NCI-H1436 treated with DMSO at 0.1 percent for 48 hours (cell line): Measurements from ENCODE around the gene RICTOR.
"Not testable (repeated sequence)": the region's sequence is repeated elsewhere in the genome, so short reads cannot be mapped to it uniquely, and the experiment has no call there.

Experiments
- DNase-seq: peaks from one replicate; lab custom pipeline; 2025; lab: John Stamatoyannopoulos, UW

The RICTOR gene

DNA sequence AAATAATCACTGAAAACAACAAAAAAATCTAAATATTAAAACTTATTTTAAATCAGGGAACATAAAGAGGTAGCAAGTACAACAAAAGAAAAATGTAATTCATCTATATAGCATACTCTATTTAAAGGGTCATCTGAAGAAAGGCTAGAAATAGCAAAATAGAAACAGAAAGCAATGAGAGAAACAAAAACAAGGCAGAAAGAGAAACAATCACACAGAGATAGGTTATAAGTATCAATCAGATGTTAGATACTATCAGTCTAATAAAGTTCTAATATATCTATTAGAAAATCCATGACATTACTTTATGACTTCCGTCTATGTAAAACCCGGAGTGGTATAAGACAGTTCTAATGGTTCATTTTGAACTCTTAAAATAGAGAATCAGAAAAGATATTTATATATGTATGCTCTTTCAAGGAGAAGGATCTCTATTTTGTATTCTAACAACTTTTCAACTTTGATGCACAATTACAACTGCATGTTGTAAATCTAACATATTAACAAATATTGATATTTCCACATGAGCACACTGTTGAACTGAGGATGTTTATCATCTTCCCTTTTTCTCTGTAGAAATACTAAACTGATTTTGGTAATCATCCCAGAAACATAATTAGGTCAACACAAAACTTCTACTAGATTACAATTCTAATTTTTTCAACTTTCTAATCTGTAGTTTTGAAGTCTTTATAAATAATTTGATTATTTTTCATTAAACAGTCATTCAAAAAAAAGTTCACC, 15.8 kb downstream of the RICTOR start:
- DNase-seq: no peak

- DNase-seq: no peak
These were observed 16.5 kb downstream of the RICTOR start for GRCh38 chr5:39057734-39058133.

DNA sequence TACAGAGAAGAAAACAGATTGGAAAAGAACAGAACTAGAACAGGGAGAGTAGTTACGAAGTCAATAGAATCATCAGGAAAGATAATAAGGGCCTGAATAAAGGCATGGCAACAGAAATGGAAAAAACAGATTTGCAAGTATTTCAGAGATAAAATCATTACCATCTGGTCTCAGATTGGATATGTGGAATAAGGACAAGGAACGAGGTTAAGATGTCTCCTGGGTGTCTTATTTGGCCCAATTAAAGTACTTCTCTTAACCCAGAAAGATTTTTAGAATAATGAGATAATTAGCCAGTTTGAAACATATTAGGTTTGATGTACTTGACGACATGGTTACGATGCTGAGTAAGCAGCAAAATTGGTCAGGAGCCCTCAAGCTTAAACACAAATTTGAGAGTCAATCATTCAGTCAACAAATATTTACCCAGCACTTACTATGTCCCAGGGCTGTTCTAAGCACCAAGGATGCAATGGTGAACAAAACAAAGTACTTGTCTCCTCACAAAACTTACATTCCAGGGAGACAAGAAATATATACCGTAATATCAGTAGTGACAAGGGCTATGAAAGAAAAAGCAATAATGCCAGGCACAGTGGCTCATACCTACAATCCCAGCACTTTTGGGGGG, 18.3 kb downstream of the RICTOR start:
- peak; percentile 14 for DNase-seq

GRCh38 chr5:39055027-39055767, 19.0 kb downstream of the RICTOR start:
- no peak for DNase-seq

DNA sequence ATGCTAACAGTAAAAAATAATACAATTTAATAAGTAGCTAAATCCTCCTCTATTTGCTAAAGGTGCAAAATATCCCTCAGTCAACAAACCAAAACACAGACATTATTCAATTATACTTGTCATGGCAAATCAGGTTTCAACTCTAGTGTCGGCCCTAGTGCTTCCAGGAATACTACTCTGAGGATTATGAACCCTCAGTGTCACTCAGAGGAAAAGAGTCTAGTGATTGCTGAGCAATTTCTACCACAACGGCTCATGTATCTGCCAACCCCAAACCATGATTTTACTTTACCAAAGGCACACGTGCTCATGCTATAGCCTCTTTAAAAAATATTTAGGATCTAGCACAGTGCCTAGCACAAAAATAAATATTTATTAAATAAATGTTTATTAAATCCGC, 21.0 kb downstream of the RICTOR start:
- DNase-seq: no peak

- DNase-seq: no peak
These were observed 22.1 kb downstream of the RICTOR start for GRCh38 chr5:39052141-39052540.

DNA sequence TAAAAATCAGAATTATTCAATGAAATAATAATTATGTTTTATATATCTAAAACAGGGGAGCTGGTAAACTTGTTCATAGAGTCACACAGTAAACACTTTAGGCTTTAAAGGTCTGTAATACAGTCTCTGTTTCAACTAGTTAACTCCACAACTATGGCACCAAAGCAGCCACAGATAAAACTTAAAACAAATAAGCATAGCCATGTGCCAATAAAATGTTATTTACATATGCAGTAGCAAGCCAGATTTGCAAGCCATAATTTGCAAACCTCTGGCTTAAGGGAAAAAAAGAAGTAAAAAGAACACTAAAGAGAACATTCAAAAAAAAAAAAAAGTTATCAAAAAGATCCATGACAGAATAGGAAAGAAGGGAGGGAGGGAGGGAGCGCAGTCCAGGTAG, 24.9 kb downstream of the RICTOR start:
- no peak for DNase-seq

- no peak for DNase-seq
These were observed 33.3 kb downstream of the RICTOR start for GRCh38 chr5:39040875-39041274.

- DNase-seq: not testable (repeated sequence)
These were observed 39.7 kb downstream of the RICTOR start for GRCh38 chr5:39034493-39034892.

DNA sequence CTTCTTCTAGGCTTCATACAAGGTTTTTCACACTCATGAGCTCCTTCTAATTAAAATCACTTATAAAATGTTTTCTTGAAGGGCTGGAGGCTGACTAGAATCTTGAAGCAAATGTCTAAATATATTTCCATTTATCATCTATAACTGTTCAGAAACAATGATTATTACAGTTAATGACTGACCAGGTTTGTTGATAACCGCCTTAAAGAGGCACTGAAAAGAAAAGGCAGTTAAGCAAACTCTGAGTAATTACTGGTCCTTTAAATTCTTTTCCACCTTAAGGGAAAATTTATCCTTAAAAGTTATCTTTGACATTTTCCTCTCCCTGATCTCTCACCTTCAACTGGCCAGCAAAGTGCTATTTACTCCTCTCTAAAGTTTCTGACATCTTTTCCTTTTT, 43.2 kb downstream of the RICTOR start:
- no peak for DNase-seq

GRCh38 chr5:39025456-39025855, 48.7 kb downstream of the RICTOR start:
- DNase-seq: no peak

DNA sequence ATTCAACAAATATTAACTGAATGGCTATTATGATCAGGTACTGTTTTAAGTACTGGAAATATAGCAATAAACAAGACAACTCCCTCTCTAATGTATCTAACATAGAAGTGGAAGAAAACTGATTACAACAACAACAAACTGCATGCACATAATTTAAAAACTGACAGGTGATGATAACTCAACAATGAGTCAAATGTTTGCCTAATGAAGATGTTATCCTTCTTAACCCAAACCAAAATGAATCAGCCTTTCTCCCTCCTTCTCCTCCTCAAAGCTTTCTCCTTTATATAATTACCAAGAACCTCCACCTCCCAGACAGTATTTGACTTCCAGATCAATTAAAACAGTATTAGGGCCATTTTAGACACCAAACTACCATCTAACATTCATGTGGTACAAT, 49.3 kb downstream of the RICTOR start:
- DNase-seq: no peak

- DNase-seq: no peak
These were observed 50.2 kb downstream of the RICTOR start for GRCh38 chr5:39024005-39024404.

GRCh38 chr5:39023121-39023520, 51.1 kb downstream of the RICTOR start:
- DNase-seq: no peak

GRCh38 chr5:39022151-39022550, 52.0 kb downstream of the RICTOR start:
- no peak for DNase-seq

DNA sequence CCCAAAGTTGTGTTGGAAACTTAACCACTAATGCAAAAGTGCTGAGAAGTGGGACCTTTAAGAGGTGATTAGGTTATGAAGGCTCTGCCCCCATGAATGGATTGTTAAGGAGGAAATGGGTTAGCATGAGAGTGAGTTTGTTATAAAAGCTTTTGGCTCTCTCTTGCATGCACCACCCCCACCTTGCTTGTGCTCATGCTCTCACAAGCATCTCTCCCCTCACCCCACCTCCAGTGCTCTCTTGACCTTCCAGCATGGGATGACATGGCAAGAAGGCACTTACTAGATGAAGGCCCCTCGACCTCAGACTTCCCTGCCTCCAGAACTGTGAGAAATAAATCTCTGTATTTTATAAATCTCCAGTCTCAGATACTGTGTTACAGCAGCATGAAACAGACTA, 52.8 kb downstream of the RICTOR start:
- no peak for DNase-seq

DNA sequence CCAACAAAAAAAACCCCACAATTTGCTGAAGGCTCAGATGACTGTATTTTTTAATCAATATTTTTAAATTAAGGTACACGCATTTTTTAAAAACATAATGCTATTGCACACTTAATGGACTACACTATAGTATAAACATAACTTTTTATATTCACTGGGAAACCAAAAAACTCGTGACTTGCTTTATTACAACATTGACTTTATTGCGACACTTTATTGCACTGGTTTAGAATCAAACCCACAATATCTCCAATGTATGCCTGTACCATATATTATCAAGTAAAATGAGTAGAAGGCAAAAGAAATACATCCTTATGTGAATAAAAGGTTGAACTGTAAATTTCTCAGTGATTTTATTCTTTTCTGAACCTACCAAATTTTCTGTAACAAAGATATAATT, 53.7 kb downstream of the RICTOR start:
- no peak for DNase-seq

GRCh38 chr5:39019254-39019653, 54.9 kb downstream of the RICTOR start:
- no peak for DNase-seq

DNA sequence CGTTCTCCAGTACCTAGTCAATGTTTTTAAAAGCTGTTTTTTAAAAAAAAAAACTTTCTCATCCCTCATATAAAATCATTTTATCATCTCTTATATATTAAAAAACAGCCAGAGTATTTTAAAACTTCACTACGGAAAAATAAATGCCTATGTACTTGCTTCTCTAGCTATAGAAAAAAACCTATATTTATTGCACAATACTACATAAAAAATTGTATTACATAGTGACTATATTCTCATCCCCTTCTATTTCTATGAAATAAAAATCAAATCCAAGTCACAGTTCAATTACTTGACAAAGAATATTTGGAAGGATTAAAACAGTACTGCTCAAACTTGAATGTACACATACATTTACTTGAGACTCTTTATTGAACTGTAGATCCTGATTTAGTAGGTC, 56.7 kb downstream of the RICTOR start:
- DNase-seq: no peak

GRCh38 chr5:39016587-39017275, 57.5 kb downstream of the RICTOR start:
- DNase-seq: no peak

GRCh38 chr5:39015743-39016586, 58.2 kb downstream of the RICTOR start:
- no peak for DNase-seq

- DNase-seq: no peak
These were observed 59.6 kb downstream of the RICTOR start for GRCh38 chr5:39014561-39014960.
